ENCODE data around the gene STK24. TPM values are rescaled to one million over a fixed set of nuclear protein-coding genes. Genes with fewer than 3 reads are reported as not detected.

Gene STK24
- total and polyA plus RNA-seq, 10 of the 15 experiments (the other 5 are each of a cell fraction or from before 2014, with no cell fraction given) = 7.5 to 115 (median 52.9) TPM

DNA sequence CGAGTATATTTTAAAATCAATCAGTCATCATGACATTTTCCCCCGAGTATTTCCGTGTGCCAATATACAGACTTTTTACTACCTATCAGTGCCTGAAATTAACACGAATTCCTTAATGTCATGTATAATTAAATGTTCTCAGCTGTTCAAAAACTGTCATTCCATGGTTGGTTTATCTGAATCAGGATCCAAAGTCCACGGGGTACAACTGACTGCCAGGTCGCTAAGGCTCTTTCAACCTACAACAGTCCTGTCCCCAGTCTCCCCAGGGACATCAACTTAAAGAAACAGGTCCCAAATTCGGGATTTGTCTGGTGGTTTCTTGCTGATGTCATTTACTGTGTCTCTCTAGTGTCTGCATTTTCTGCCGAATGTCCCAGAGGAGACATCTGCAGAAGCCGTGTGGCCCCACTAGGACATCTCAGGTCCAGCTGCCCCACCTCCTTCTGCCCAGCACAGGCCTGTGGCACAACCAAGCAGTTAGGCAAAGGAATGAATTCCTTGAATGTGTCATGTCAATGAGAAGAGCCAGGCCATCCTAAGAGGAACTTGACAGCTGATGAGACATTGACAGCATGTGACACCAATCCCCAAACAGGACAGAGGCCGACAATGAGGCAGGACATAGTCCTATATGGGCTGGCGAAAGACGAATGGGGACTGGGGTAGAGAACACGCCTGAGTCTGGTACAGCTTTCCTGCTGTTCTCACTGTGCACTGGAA lies 109.5 kb downstream of the STK24 start:
- CTCF ChIA-PET = interaction anchor here (0.6 to 6.5 kb wide), 15 partner anchors 8 to 611 kb away, joined by 3 to 54 read pairs (median 5); no protein-coding TSS in a partner anchor
- RAD21 ChIA-PET (ENCODE audit: unreplicated experiment) = interaction anchor here (1.0 to 1.5 kb wide), 2 partner anchors 186 to 433 kb away, joined by 3 read pairs; no protein-coding TSS in a partner anchor
- SMC1A ChIA-PET (ENCODE audit: uncharacterized antibody, unreplicated experiment) = interaction anchor here (0.8 to 2.9 kb wide), 9 partner anchors 15 to 611 kb away, joined by 3 to 15 read pairs (median 5); no protein-coding TSS in a partner anchor
- Histone ChIP-seq H3K36me3 (ENCODE audit: control insufficient read depth in 2 of 2, insufficient read depth in 2 of 2, low read length in 1 of 2) (peaks cover 30 to 57% of the 10 kb centered on the region in 2 experiments), H3K4me1 (ENCODE audit: control insufficient read depth, insufficient read depth, low read length) (no peaks in the 10 kb centered on the region), H3K9me3 (replicated peaks; ENCODE audit: control insufficient read depth, insufficient read depth, low read length) (no peaks in the 10 kb centered on the region), H3K4me2 (ENCODE audit: control insufficient read depth, insufficient read depth) (no peak overlapping the region), H3K27ac (ENCODE audit: control insufficient read depth, insufficient read depth) (no peak overlapping the region), H3K9ac (ENCODE audit: control insufficient read depth, insufficient read depth, low read length) (no peak overlapping the region), H3K27me3 (replicated peaks in 1 of 2; ENCODE audit: control insufficient read depth in 2 of 2, insufficient read depth in 2 of 2, low read length in 1 of 2) (no peaks in the 10 kb centered on the region), H3K79me2 (ENCODE audit: control insufficient read depth, insufficient read depth, low read length) (no peaks in the 10 kb centered on the region; the same call in 1 of the 2 replicates), H3K4me3 (no peak overlapping the region), H2AFZ (ENCODE audit: control insufficient read depth, low read depth, low read length) (no peak overlapping the region), H4K20me1 (ENCODE audit: control insufficient read depth, insufficient read depth) (no peaks in the 10 kb centered on the region; the same call in 1 of the 2 replicates)
- no peak for DNase-seq (ENCODE audit: low read depth, low spot score)
- POLR2A ChIA-PET = interaction anchor here (0.6 kb wide), 1 partner anchor 164 kb away, joined by 6 read pairs; no protein-coding TSS in a partner anchor
- 88% methylated on average over 13 of the region's 13 CpGs for WGBS (ENCODE audit: insufficient coverage, insufficient replicate concordance, low lambda C conversion rate, missing lambda C conversion rate)
- intact Hi-C loops (cut with micrococcal nuclease; ENCODE audit: unreplicated experiment) (loop anchor here (5.0 kb wide), 1 partner anchor 185 kb away; no protein-coding TSS in a partner anchor), in situ Hi-C loops (cut with MboI) (no loop called here)
- no peak for FAIRE-seq
- no TSS peak for BruUV-seq (replicated peaks)
- ATAC-seq = no peak
- TF ChIP-seq SUZ12 (IDR thresholded peaks at IDR 0.05; ENCODE audit: unreplicated experiment) = no peak
- no peak for TF ChIP-seq PML (IDR thresholded peaks at IDR 0.05; ENCODE audit: low read length)
- TF ChIP-seq IRF4 (IDR thresholded peaks at IDR 0.05; ENCODE audit: low read depth, low read length) = no peak
- TF ChIP-seq MYB (IDR thresholded peaks at IDR 0.05; ENCODE audit: borderline replicate concordance, low read depth, low read length) = no peak
- no peak for TF ChIP-seq BMI1 (IDR thresholded peaks at IDR 0.05; ENCODE audit: borderline replicate concordance)
- TF ChIP-seq SUPT20H (IDR thresholded peaks at IDR 0.05; ENCODE audit: borderline replicate concordance, control insufficient read depth, low read depth, low read length) = no peak
- TF ChIP-seq, protein P1, sequence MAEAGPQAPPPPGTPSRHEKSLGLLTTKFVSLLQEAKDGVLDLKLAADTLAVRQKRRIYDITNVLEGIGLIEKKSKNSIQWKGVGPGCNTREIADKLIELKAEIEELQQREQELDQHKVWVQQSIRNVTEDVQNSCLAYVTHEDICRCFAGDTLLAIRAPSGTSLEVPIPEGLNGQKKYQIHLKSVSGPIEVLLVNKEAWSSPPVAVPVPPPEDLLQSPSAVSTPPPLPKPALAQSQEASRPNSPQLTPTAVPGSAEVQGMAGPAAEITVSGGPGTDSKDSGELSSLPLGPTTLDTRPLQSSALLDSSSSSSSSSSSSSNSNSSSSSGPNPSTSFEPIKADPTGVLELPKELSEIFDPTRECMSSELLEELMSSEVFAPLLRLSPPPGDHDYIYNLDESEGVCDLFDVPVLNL (IDR thresholded peaks at IDR 0.05; ENCODE audit: low read depth, low read length) = no peak
- TF ChIP-seq, protein P2, sequence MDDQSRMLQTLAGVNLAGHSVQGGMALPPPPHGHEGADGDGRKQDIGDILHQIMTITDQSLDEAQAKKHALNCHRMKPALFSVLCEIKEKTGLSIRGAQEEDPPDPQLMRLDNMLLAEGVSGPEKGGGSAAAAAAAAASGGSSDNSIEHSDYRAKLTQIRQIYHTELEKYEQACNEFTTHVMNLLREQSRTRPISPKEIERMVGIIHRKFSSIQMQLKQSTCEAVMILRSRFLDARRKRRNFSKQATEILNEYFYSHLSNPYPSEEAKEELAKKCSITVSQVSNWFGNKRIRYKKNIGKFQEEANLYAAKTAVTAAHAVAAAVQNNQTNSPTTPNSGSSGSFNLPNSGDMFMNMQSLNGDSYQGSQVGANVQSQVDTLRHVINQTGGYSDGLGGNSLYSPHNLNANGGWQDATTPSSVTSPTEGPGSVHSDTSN (IDR thresholded peaks at IDR 0.05; ENCODE audit: insufficient replicate concordance, low read depth, low read length) = no peak
- no peak for TF ChIP-seq MXI1 (IDR thresholded peaks at IDR 0.05; ENCODE audit: low read depth, low read length)
- TF ChIP-seq, protein P3, sequence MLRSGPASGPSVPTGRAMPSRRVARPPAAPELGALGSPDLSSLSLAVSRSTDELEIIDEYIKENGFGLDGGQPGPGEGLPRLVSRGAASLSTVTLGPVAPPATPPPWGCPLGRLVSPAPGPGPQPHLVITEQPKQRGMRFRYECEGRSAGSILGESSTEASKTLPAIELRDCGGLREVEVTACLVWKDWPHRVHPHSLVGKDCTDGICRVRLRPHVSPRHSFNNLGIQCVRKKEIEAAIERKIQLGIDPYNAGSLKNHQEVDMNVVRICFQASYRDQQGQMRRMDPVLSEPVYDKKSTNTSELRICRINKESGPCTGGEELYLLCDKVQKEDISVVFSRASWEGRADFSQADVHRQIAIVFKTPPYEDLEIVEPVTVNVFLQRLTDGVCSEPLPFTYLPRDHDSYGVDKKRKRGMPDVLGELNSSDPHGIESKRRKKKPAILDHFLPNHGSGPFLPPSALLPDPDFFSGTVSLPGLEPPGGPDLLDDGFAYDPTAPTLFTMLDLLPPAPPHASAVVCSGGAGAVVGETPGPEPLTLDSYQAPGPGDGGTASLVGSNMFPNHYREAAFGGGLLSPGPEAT (IDR thresholded peaks at IDR 0.05; ENCODE audit: low read depth) = no peak
- no peak for TF ChIP-seq MEF2B (IDR thresholded peaks at IDR 0.05; ENCODE audit: partially characterized antibody, poor library complexity, severe bottlenecking)
- no peak for TF ChIP-seq NFYA (IDR thresholded peaks at IDR 0.05; ENCODE audit: borderline replicate concordance, low read depth, low read length)
- no peak for TF ChIP-seq NFYB (IDR thresholded peaks at IDR 0.05; ENCODE audit: insufficient read depth, low read depth, low read length)
- TF ChIP-seq, protein P4, sequence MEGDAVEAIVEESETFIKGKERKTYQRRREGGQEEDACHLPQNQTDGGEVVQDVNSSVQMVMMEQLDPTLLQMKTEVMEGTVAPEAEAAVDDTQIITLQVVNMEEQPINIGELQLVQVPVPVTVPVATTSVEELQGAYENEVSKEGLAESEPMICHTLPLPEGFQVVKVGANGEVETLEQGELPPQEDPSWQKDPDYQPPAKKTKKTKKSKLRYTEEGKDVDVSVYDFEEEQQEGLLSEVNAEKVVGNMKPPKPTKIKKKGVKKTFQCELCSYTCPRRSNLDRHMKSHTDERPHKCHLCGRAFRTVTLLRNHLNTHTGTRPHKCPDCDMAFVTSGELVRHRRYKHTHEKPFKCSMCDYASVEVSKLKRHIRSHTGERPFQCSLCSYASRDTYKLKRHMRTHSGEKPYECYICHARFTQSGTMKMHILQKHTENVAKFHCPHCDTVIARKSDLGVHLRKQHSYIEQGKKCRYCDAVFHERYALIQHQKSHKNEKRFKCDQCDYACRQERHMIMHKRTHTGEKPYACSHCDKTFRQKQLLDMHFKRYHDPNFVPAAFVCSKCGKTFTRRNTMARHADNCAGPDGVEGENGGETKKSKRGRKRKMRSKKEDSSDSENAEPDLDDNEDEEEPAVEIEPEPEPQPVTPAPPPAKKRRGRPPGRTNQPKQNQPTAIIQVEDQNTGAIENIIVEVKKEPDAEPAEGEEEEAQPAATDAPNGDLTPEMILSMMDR (IDR thresholded peaks at IDR 0.05 in 2 of 3, conservative IDR thresholded peaks at IDR 0.05 in 1 of 3; ENCODE audit: control insufficient read depth in 2 of 3, extremely low read depth in 1 of 3, insufficient read depth in 1 of 3, low read depth in 3 of 3, low read length in 3 of 3) = no peak
- TF ChIP-seq SMAD1 (IDR thresholded peaks at IDR 0.05; ENCODE audit: low read depth, partially characterized antibody) = no peak
